Hepatocyte (in vitro differentiated cells): ENCODE results near the gene MMRN2.
"Not testable (repeated sequence)": the region's sequence is repeated elsewhere in the genome, so short reads cannot be mapped to it uniquely, and the experiment has no call there.

ENCODE experiments used
- CTCF ChIP-seq: fragments of 200-600 bp; sonication (generic); IDR thresholded peaks from 2 replicates; pipeline ENCODE4 v1.5.1; 2016; ENCODE audit warnings: antibody characterized with exemption, mild to moderate bottlenecking; ENCODE audit not compliant: poor library complexity
- EZH2 ChIP-seq: fragments of 200-600 bp; sonication (generic); IDR thresholded peaks from 2 replicates; pipeline ENCODE4 v1.6.1; 2016; ENCODE audit warnings: antibody characterized with exemption, mild to moderate bottlenecking, borderline replicate concordance
- EZH2phosphoT487 ChIP-seq: fragments of 200-600 bp; sonication (generic); IDR thresholded peaks from one replicate; pipeline ENCODE4 v1.6.1; 2018; ENCODE audit warnings: antibody characterized with exemption, mild to moderate bottlenecking, low read depth, moderate library complexity; ENCODE audit not compliant: unreplicated experiment, severe bottlenecking

- not testable (repeated sequence) for TF ChIP-seq CTCF, EZH2, EZH2phosphoT487
These were observed 17.3 kb downstream of the MMRN2 start for GRCh38 chr10:86940076-86940475.
